Endothelial cell of umbilical vein (primary cell): ENCODE measurements around the gene OGG1. TPM values are rescaled to one million over a fixed set of nuclear protein-coding genes. Genes with fewer than 3 reads are reported as not detected.

ENCODE experiments used
- BruUV-seq: library from RNA; stranded (reverse); fragments of 400-500 nt; replicated peaks from 2 replicates; lab custom pipeline; 2021; lab: Mats Ljungman, UMichigan
- CTCF ChIA-PET: fragments of 300-600, 350-600 bp; sonication (Branson Sonifier 250); formaldehyde crosslinking; loops from one replicate; lab custom pipeline; 2021; ENCODE audit warnings: antibody characterized with exemption, inconsistent platforms; lab: Charles Lee
- POLR2A ChIA-PET: fragments of 300-600, 350-600 bp; sonication (Branson Sonifier 250); formaldehyde crosslinking; loops from one replicate; lab custom pipeline; 2021; ENCODE audit warnings: antibody characterized with exemption, inconsistent platforms; lab: Charles Lee
- DNase-seq: peaks from one replicate; pipeline ENCODE4 v3.0.0-alpha.2; 2011; ENCODE audit warnings: low read depth, low spot score
- FAIRE-seq: peaks from 2 replicates; lab custom pipeline; 2011; peaks lifted over from hg19 to GRCh38; lab: Jason Lieb, UNC
- H2AFZ ChIP-seq: 2 replicates; pipeline ENCODE4 v1.6.0; 2012; ENCODE audit warnings: low read depth, low read length, control low read depth, inconsistent platforms
- H3K27ac ChIP-seq: 2 replicates; pipeline ENCODE4 v1.5.1; 2011; ENCODE audit warnings: low read depth, mild to moderate bottlenecking, control low read depth, low read length, moderate library complexity; ENCODE audit not compliant: insufficient read depth
- H3K27me3 ChIP-seq, 2 experiments: 2 replicates each; pipeline versions ENCODE4 v1.6.0 to v1.6.1; 2011; ENCODE audit warnings: low read length in 2 of 2, mixed read lengths in 1 of 2; ENCODE audit not compliant: control insufficient read depth in 2 of 2, insufficient read depth in 2 of 2
- H3K36me3 ChIP-seq, 2 experiments: 2 replicates in 1 of 2; 3 replicates in 1 of 2; pipeline ENCODE4 v1.5.1; 2011; ENCODE audit warnings: low read length in 2 of 2, mild to moderate bottlenecking in 1 of 2, moderate library complexity in 1 of 2; ENCODE audit not compliant: control insufficient read depth in 2 of 2, insufficient read depth in 2 of 2; ENCODE audit errors: extremely low read depth in 1 of 2
- H3K4me1 ChIP-seq: 3 replicates; pipeline ENCODE4 v1.5.1; 2011; ENCODE audit warnings: mild to moderate bottlenecking, low read length; ENCODE audit not compliant: control insufficient read depth, insufficient read depth; ENCODE audit errors: extremely low read depth
- H3K4me2 ChIP-seq: 2 replicates; pipeline ENCODE4 v1.6.1; 2011; ENCODE audit warnings: low read length, control low read depth, mixed read lengths; ENCODE audit not compliant: insufficient read depth
- H3K4me3 ChIP-seq, 3 experiments: fragments of 200-600 bp in 1 of 3; sonication (generic), shearing (Covaris generic) in 1 of 3; replicated peaks in 1 of 3; 2 replicates each; pipeline ENCODE4 v1.5.1; 2011 to 2016; ENCODE audit warnings: control low read depth in 3 of 3, low read length in 3 of 3, mild to moderate bottlenecking in 2 of 3, inconsistent platforms in 1 of 3, low read depth in 1 of 3, moderate library complexity in 1 of 3; ENCODE audit not compliant: insufficient read depth in 1 of 3
- H3K79me2 ChIP-seq: 2 replicates; pipeline ENCODE4 v1.6.0; 2012; ENCODE audit warnings: low read length, inconsistent platforms; ENCODE audit not compliant: control insufficient read depth, insufficient read depth
- H3K9ac ChIP-seq: replicated peaks from 2 replicates; pipeline ENCODE3; 2011; ENCODE audit warnings: low read length, control low read depth; ENCODE audit not compliant: insufficient read depth; ENCODE audit errors: extremely low read depth
- H3K9me1 ChIP-seq: replicated peaks from 3 replicates; pipeline ENCODE4 v1.6.0; 2011; ENCODE audit warnings: mild to moderate bottlenecking, low read length; ENCODE audit not compliant: control insufficient read depth, insufficient read depth; ENCODE audit errors: extremely low read depth
- H3K9me3 ChIP-seq: replicated peaks from 2 replicates; pipeline ENCODE4 v1.5.1; 2012; ENCODE audit warnings: low read length, inconsistent platforms; ENCODE audit not compliant: control insufficient read depth, insufficient read depth
- H4K20me1 ChIP-seq: replicated peaks from 2 replicates; pipeline ENCODE3; 2011; ENCODE audit warnings: mild to moderate bottlenecking, low read length; ENCODE audit not compliant: control insufficient read depth, insufficient read depth; ENCODE audit errors: extremely low read depth
- CTCF ChIP-seq, 2 donors: IDR thresholded peaks; 1 replicate in 1 of 2; 2 replicates in 1 of 2; pipeline ENCODE4 v1.5.1; 2011; ENCODE audit warnings: low read length in 2 of 2, mild to moderate bottlenecking in 2 of 2, moderate library complexity in 2 of 2, control low read depth in 1 of 2, inconsistent platforms in 1 of 2, low read depth in 1 of 2; ENCODE audit not compliant: insufficient read depth in 1 of 2; ENCODE audit errors: extremely low read depth in 1 of 2
- EZH2 ChIP-seq: IDR thresholded peaks from 2 replicates; pipeline ENCODE4 v1.6.1; 2012; ENCODE audit warnings: borderline replicate concordance, low read depth, mild to moderate bottlenecking, moderate library complexity, low read length, inconsistent platforms; ENCODE audit not compliant: severe bottlenecking
- FOS ChIP-seq: IDR thresholded peaks from 2 replicates; pipeline ENCODE4 v1.6.1; 2011; ENCODE audit warnings: mild to moderate bottlenecking, low read length, moderate library complexity, borderline replicate concordance; ENCODE audit not compliant: insufficient read depth
- GATA2 ChIP-seq: IDR thresholded peaks from 2 replicates; pipeline ENCODE4 v1.7.0; 2011; ENCODE audit warnings: low read depth, mild to moderate bottlenecking, moderate library complexity, mixed read lengths, low read length; ENCODE audit not compliant: insufficient read length, insufficient read depth
- JUN ChIP-seq: IDR thresholded peaks from 2 replicates; pipeline ENCODE4 v1.6.1; 2011; ENCODE audit warnings: borderline replicate concordance, low read depth; ENCODE audit not compliant: insufficient read length, insufficient read depth
- MYC ChIP-seq: IDR thresholded peaks from one replicate; pipeline ENCODE4 v1.6.1; 2011; ENCODE audit warnings: mild to moderate bottlenecking, low read depth, low read length
- POLR2A ChIP-seq: IDR thresholded peaks from 2 replicates; pipeline ENCODE4 v1.6.1; 2012; ENCODE audit warnings: low read depth, mild to moderate bottlenecking, control low read depth, low read length
- POLR2AphosphoS5 ChIP-seq: IDR thresholded peaks from 2 replicates; pipeline ENCODE4 v1.6.1; 2012; ENCODE audit warnings: low read depth, mild to moderate bottlenecking, control low read depth, low read length, moderate library complexity; ENCODE audit not compliant: insufficient read depth
- dilution Hi-C: fragments of 300-500 bp; cut with MboI; formaldehyde crosslinking; loops from one replicate; pipeline ENCODE4 v1.15.0; 2019; ENCODE audit warnings: low sequenced_read_pairs; ENCODE audit not compliant: extremely low pct_ligation_motif_present
- intact Hi-C: fragments of 100-400 bp; cut with micrococcal nuclease; formaldehyde crosslinking; loops from one replicate; pipeline ENCODE4 v1.10.0; 2022
- polyA plus RNA-seq, 4 experiments: library from polyadenylated mRNA; depleted of rRNA in 3 of 4; stranded (reverse) in 3 of 4; unstranded in 1 of 4; fragments of >200 nt; gene quantifications; 2 replicates each; pipeline versions ENCODE4 v1.2.1 to v1.2.3, GENCODE V29; 2011 to 2012; ENCODE audit warnings: missing spikeins in 1 of 4
- total RNA-seq: library from RNA; stranded (reverse); gene quantifications from 2 replicates; pipeline ENCODE4 v1.2.3, GENCODE V29; 2021
- TF ChIP-seq, protein P1 (sequence below): IDR thresholded peaks from 2 replicates; pipeline ENCODE4 v1.6.1; 2011; ENCODE audit not compliant: insufficient read depth, insufficient read length

The OGG1 gene
- total and polyA plus RNA-seq, 2 donors (not counting 3 experiments of a cell fraction or from before 2014, with no cell fraction given): 24.1 to 32.1 TPM

DNA sequence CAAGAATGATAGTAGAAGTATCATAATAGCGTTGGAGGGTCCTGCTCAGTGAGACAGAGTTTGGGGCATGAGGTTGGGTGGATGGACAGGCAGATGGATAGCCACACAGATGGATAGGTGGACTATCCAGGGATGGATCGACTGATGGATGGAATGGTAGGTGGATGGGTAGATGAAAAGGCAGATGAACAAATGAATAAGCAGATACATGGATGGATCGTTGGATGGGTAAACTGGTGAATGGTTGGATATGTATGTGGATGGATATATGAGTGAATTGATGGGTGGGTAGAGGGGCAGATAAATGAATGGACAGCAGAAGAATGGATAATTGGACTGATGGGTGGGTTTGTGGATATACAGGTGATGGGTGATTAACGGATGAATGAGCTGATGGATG lies 36.6 kb upstream of the OGG1 start:
- Histone ChIP-seq H4K20me1 (no peaks in the 10 kb centered on the region), H3K9me3 (no peaks in the 10 kb centered on the region), H3K79me2 (no peaks in the 10 kb centered on the region), H3K27ac (no peak overlapping the region), H3K27me3 (peaks cover 0 to 2% of the 10 kb centered on the region in 2 experiments), H3K4me2 (no peak overlapping the region), H3K9ac (no peak overlapping the region), H3K4me3 (no peak overlapping the region), H3K9me1 (no peaks in the 10 kb centered on the region), H3K4me1 (no peaks in the 10 kb centered on the region), H3K36me3 (no peaks in the 10 kb centered on the region), H2AFZ (no peak overlapping the region)
- dilution Hi-C loops (no loop called here), intact Hi-C loops (no loop called here)
- no TSS peak for BruUV-seq
- ChIA-PET POLR2A (no interaction called here), CTCF (interaction anchor here (1.5 to 3.7 kb wide), 2 partner anchors 19 to 233 kb away, joined by 4 to 27 read pairs; partner anchors contain the start of gene BRPF1)
- DNase-seq: no peak
- no peak for TF ChIP-seq POLR2A
- TF ChIP-seq, protein P1, sequence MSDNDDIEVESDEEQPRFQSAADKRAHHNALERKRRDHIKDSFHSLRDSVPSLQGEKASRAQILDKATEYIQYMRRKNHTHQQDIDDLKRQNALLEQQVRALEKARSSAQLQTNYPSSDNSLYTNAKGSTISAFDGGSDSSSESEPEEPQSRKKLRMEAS: no peak
- TF ChIP-seq POLR2AphosphoS5: no peak
- no peak for TF ChIP-seq CTCF (IDR thresholded peaks at IDR 0.05; ENCODE audit: extremely low read depth in 1 of 2, insufficient read depth in 1 of 2, low read depth in 1 of 2, low read length in 2 of 2)
- no peak for TF ChIP-seq FOS
- no peak for TF ChIP-seq GATA2
- TF ChIP-seq EZH2: no peak
- TF ChIP-seq JUN: no peak
- no peak for TF ChIP-seq MYC
- no peak for FAIRE-seq
